Femur (tissue), 1 donor: ENCODE results near the gene MYO7A.
"Not testable (repeated sequence)": the region's sequence is repeated elsewhere in the genome, so short reads cannot be mapped to it uniquely, and the experiment has no call there.

ENCODE experiments used
- DNase-seq: peaks from one replicate; pipeline ENCODE4 v3.0.0-alpha.2; 2017

Gene MYO7A

DNA sequence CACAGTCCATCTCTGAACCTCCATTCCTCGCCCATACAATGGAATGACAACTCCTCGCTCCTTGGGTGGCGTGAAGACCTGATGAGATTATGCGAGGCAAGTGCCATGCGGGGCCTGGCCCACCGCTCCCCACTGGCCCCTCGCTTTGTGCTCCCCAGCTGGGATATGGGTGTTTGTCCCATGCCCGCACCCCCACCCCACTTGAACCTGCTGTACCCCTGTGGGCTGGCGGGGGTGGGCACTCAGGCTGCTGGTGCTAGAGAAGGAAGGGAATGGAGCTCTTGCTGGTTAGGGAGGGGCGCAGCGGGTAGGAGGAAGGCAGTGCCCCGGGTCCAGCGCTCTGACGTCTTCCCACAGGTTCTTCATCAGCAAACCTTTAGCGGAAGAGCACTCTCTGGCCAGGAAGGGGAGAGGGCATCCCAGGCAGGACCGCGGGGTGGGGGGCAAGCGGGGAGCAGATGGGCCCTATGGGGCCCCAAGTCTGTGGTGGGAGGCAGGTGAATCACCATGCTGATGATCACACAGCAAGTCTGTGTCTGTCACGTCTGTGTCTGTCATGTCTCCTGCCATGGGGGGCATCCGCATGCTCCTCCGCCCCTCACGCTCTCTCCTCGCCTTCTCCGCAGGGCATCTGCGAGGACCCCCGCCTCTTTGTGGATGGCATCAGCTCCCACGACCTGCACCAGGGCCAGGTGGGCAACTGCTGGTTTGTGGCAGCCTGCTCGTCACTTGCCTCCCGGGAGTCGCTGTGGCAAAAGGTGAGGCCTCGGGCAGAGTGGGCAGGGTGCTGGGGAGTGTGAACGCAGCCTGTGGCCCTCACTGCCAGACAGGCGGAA, 34.8 kb upstream of the MYO7A start:
- no peak for DNase-seq

DNA sequence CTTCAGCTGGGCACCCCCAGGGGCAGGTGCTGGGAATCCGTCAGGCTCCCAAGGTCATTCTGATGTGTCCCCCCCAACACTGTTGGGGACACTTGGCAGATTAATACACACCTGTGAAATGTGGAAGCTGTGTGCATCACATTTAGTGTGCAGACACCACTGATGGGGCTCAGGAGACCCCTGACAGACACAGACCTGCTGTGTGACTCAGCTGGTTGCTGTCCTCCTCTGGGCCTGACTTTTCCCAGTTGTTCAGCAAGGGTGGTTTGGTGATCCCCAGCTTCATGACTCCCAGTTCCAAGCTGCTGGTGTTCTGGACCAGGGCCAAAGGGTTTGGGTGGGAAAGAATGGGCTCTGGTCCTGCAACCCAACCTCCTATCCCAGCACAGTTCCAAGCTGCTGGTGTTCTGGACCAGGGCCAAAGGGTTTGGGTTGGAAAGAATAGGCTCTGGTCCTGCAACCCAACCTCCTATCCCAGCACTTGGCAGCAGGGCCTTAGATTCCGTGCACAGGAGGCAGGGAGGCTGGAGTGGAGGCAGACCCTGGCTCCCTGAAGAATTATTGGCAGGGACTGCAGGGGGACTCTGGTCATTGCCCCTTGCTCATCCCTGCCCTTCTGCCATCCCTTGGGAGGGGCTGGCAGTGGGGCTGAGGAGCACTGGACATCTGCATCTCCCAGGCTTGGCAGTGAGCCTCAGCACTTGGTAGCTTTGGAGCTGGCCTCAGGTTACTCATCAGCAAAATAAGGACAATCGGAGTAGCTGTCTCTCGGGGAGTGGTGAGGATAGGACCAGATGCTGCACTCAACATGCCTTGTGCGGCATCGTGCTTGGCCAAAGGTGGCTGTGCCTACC, 33.8 kb upstream of the MYO7A start:
- no peak for DNase-seq

DNA sequence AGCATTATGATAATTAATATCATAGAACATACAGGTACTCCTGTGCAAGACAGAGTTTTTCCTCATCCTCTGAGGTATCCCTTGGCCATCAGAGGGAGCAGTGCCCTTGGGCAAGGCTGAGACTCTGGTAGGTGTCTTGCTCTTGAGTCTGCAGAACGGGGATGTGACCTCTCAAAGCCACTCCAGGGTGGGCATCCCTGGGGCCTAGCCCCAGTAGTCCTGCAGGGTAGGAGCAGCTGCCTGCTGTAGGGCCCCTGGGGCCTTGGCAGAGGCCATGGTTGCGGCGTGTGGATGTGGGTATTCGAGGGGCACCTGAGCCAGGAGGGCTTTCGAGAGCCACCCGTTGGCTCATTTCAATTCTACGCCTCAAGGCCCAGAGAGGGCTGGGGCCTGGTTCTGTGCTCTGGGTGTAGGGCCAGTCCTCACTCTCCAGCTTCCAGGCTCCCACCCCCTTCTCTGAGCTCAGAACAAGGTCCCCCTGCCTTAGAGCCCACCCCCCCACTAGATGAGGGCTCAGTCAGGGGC, 33.1 kb upstream of the MYO7A start:
- DNase-seq, result no peak

DNA sequence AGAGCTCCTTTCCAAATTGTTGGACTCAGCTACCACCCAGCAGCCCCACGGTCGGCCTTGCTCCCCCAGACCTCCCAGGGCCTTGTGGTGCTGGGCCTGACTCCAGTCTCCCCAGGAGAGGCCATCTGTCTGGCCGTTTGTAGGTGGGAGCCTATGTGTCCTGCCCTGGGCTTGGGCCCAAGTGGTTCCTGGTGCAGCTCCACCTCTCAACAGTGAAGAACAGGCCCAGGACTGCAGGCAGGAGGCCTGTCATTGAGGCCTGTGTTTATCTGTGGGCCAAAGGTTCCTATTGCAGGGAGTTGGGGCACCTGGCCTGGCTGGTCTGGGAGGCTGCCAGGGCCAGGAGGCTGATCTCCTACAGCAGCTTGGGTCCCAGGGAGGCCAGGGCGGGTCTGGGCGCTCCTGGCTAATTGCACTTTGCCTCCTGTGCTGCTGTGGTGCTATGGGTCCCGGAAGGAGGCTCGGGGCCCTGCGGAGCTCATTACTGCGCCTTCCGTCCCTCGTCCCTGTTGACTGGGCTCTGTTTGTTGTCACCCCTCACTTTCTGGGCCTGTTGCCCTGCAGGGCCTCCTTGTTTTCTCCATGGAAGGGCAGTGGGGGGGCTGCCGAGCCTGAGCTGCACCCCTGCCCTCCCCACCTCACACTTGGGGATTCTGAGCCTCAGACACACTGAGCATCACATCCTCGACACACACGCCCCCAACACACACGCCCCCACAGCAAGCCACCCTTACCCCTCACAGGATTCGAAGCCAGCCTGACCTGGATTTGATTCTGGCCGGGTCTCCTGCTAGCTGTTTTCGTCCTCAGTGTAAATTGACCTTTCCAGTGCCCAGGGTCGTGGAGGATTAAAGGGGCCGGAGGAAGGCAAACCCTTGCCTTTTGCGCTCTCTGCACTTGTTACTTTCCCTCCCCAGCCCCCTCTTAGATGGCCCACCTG, 32.2 kb upstream of the MYO7A start:
- DNase-seq, result no peak

DNA sequence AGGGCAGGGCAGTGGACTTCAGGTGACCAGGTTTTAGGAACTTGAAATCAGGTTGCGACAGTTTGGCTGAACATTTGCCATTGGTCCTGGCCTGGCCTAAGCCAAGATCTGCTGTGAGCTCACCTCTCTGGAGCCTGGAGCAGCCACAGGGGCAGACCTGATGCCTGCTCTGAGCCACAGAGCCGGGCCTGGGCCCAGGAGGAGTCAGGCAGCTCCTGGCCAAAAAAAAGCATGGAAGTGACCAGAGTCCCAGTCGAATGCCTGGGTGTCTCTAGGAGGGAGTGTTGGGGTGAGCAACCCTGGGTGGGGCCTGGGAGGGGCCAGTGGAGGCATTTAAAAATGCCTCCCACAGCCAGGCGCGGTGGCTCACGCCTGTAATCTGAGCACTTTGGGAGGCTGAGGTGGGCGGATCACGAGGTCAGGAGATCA, 31.4 kb upstream of the MYO7A start:
- DNase-seq, result no peak

DNA sequence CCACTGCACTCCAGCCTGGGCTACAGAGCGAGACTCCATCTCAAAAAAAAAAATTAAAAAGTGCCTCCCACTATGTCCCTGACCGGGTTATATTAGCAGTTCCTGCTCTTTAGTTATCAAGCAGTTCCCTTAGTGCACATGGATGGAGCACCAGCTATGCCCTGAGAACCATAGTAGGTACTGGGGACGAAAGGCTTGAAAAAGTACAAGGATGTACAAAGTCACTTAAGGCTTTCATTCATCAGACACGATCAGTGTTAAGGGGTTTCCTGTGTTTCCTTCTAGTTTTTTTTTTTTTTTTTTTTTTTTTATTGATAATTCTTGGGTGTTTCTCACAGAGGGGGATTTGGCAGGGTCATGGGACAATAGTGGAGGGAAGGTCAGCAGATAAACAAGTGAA, 30.9 kb upstream of the MYO7A start:
- not testable (repeated sequence) for DNase-seq

DNA sequence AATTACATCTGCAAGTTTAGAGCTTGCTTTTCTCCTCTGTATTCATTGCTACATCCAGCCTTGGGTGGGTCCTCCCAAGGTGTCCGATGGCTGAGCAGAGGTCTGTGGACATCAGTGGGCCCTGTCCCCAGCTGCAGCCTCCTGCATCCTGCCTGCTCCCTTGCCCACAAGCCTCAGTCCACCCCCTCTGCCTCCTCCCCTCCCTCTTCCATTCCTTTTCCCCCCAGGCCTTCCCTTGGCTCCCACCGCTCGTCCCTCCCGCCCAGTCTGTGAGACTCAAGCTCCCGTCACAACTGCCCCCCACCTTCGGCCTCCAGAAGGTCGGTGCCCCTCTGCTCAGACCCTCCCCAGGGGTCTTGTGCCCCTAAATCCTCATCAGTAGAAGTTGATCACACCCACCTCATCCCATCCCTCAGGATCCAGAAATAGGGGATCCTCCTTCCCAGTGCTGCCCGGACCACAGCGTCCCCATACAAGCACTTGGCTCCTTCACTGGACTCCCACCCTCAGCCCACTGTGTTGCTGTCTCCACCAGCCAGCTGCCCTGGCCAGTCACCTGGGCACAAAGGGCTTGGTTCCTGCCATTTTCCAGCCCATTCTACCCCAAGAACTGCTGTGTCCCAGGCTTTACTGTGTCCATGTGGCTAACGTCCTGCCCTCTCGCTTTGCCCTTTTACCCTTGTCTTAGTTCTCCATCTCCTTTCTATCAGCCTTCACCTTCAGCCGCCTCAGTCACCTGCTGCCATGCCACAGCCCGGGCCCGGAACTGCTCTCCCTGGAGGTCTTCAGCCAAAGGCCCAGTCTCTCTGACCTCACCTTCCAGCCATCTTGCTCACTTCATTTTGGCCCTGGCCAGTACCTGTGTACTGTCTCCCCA, 27.6 kb upstream of the MYO7A start:
- DNase-seq, result no peak

DNA sequence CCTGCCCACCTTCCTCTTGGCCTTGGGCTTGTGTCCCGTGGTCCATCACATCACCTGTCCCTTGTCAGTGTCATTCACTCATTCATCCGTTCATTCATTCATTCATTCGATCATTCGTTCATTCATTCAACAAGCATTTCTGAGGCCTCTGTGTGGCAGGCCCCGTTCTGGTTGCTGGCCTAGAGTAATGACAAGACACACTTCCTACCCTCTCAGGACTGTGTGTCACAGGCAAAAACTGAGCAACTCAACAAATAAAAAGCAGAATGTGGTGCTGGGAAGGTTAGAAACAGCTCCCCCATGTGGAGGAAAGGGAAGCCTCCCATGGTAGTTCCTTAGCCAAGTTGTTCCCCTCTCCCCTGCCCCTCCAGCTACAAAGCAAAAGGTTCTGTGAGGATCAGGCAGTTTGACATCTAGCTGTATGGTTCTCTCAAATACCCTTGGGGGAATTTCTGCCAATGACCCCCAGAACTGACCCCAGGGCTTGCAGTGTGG, 27.0 kb upstream of the MYO7A start:
- no peak for DNase-seq

DNA sequence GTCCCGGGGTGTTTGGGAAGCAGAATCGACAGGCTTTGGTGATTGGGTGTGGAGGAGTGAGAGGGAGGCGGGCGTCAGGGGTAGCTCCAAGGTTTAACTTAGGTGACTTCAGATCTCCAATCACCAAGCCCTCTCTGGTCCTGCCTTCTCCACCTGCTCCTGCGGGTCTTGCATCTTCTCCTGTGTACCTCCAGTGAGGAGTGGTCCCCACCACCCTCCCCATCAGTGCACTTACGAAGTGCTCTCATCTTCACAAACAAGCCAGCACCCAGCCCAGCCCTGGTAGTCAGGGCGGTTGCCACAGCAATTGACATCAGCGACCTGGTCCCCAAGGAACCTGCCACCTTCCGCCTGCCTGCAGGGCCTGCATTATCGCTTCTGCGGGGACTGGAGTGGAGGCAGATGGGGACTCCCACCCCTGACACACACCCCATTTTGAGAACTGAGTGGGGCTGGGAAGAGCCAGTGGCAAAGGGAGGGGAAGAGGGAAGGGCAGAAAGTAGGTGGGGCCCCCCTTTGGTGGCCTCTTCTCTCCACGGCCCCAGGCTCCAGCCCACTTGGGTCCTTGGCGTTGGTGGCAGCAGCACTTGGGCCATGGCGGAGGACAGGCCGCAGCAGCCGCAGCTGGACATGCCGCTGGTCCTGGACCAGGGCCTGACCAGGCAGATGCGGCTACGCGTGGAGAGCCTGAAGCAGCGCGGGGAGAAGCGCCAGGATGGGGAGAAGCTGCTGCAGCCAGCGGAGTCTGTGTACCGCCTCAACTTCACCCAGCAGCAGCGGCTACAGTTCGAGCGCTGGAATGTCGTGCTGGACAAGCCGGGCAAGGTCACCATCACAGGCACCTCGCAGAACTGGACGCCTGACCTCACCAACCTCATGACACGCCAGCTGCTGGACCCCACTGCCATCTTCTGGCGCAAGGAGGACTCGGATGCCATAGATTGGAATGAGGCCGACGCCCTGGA, 25.5 kb upstream of the MYO7A start, which contains the start of gene OMP:
TSS of gene OMP (plus strand) at position 595 of the 965 bp plus-strand sequence. CDS start at position 595, 0 bp downstream.
- no peak for DNase-seq

DNA sequence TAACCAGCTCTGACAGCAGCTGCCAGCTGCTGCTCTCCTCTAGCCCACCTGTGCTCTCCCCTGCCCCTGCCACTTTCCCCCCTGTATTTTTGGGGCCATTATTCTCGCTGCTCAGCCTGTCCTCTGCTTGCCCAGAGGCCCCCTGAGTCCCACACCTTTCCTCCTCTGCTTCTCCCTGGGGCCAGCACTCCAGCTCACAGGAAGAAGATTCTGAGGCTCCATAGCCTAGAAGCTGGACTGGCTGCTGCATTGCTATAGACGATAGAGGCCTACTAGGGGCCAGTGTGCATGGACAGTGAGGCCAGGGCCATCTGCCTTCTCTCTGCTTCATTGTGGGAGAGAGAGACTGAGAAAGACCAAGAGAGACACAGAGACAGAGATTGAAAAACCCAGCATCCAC, 24.7 kb upstream of the MYO7A start:
- no peak for DNase-seq

DNA sequence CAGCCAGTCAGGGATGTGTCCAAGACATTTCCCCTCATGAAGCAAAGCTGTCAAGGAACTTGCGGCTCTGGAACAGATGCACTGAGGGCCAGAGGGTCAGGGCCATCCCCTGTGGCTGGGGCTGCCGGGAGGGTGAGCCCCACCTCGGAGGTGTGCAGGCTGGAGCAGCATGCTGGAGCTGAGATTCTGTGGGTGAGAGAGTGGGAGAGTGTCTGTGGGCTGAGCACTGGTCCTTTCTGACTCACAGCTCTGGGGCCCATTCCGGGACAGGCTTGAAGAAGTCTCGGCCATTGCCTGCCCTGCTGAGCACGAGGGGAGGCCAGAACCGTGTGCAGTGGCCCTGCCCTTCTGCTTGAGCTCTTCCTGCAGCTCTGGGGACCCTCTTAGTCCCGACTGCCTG, 23.3 kb upstream of the MYO7A start:
- DNase-seq, result no peak

DNA sequence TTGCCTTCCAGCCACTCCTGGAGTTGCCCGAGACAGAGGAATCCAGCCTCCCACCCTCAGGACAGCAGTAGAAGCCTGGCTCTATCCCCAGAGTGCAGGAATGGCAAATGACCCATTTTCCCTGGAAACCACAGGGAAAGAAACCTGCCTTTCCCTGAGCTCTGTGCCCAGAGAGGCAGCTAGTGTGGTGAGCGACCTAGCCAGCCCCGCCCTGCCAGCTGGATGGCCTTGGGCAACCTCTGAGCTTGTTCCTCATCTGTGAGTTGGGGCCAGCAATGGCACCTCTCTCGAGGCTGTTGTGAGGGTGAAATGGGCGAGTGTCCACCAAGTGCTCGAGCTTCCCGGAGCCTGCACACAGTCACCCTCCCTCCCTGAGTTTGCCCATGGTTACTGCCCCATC, 21.7 kb upstream of the MYO7A start:
- DNase-seq, result no peak

DNA sequence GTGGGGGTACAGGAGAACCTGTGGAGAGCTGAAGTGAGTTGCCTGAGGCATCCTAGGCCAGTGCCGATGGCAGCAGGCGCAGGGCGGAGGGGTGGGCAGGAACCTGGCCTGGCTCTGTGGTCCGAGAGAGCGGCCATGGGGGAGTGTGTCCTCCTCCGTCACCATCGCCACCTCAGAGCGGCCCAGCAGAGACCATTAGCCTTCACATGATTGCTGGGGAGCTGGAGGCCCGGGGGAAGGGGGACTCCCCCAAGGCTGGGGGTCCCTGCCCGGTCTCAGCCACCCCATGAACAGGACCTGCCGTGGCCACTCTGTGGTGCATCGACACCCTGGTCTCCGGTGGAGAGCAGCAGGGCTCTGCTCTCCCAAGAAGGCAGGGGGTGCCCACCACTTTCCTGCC, 21.3 kb upstream of the MYO7A start:
- DNase-seq, result no peak

DNA sequence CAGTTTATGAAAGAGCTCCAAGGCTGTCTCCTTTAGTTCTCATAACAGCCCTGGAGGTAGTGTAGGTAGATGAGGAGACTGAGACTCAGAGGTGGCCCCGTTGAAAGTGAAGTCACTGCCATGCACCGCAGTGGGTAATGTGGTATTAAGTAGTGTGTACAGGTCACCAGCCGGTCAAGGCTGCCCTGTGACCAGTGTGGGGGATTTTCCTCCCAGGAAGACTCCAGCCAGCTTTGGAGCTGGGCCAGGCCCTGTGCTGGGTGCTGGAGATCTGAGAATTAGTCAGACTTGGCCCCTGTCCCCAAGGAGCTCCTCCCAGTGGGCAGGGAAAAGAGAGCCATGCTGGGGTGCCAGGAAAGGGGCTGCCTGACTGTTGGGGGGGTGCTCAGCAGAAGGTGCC, 20.1 kb upstream of the MYO7A start:
- no peak for DNase-seq

DNA sequence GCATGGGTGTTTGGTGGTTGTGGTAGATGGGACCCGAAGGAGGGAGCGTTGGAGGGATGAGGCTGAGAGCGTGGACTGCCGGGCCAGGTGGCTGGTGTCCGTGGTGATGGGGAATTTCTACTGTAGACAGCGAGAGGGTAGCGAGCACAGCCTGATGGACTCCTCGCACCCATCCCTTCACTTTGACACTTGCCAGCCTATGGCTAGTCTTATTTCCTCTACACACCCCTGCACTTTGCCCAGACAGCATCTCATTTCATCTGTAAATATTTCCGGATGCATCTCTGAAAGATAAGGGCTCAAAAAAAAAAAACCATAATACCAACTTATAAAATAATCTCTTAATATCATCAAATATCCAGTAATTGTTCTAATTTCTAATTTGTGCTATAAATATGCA, 19.6 kb upstream of the MYO7A start:
- no peak for DNase-seq

DNA sequence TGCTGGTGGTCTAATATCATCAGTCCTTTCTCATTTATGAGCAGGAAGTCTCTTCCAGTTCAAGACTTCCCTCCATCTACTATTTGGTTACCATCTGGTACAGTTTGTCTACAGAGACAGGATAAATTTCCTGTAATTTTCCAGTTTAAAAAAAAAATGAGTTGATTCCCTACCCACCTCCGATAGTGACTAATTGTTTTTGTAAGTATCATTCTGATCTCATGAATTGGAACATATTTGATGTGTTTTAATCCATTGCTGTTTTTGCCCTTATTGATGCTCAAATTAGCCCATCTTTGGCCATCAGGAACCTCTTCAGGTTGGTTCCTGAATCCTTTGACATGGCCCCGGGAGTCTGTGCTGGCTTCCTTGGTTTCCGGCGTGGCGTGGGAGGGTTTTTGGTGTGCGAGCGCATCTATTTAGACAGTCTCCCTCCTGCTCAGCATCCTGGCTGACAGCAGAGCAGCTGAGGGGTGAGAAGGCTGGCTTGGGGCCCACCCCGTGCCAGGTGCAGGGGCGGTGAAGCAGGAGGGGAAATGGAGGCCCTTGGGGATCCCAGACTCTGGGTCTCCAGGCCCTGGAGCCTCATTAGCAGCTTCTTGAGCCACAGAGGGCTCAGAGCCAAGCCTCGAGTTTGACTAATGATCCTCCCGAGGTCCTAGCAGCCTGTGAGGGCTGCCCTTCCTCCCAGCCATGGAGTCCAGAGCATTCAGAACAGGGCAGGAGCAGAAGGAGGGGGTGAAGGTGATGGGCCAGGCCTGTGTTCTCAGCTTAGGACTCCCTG, 18.6 kb upstream of the MYO7A start:
- DNase-seq, result no peak

DNA sequence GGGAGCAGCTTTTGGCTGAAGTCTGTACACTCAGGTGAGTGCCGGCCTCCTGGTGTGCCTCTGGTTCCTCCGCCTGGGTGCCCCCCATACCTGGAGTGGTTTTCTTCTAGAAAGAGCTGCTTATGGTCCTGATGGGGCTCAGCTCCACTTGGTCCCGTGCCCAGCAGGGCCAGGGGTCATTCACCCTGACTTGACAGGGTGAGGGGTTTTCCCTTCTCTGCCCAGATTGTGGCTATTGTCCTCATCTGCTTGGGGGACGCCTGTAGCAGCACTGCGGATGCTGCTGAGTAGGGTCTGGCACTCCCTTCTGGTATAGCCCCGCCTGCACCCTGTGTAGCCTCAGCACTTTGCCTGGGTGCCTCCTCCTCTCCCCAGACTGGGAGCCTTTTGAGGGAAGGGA, 17.2 kb upstream of the MYO7A start:
- DNase-seq, result no peak

DNA sequence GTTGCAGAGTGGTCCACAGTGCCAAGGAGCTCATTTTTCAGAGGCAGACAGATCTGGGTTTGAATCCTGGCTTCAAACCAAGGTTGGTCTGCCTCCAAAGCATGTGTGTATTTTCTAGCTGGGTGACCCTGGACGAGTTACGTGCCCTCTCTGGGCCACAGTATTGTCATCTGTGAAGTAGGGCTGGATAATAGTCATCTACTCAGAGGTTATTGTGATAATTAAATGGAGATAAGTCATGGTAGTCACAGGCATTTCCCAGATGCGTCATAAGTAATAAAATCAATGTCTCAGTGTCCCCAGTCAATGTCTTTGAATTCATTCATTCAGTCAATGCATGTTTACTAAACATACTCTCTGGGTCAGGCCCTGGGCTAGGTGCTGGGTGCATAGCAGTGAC, 16.8 kb upstream of the MYO7A start:
- DNase-seq, result no peak

DNA sequence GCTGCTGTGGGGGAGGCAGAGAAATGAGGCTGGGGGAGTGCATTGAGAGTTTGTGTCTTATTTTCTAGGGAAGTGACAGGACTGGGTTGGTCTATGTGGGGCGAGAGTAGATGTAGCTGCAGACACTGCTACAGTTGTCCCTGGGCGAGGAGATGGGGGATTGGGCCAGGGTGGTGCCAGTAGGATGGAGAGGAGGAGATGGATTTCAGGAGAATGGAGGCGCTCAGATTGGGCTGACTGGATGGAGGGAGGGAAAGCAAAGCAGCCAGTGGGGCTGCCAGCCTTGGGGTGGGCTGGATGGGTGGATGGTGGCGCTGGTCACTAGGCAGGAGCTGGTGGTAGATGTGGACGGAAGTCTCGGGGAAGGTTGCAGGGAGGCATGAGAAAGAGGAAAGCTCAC, 16.1 kb upstream of the MYO7A start:
- no peak for DNase-seq
